ENCODE measurements around the gene WASHC4.
"Not testable (repeated sequence)": the region's sequence is repeated elsewhere in the genome, so short reads cannot be mapped to it uniquely, and the experiment has no call there.

Gene WASHC4

DNA sequence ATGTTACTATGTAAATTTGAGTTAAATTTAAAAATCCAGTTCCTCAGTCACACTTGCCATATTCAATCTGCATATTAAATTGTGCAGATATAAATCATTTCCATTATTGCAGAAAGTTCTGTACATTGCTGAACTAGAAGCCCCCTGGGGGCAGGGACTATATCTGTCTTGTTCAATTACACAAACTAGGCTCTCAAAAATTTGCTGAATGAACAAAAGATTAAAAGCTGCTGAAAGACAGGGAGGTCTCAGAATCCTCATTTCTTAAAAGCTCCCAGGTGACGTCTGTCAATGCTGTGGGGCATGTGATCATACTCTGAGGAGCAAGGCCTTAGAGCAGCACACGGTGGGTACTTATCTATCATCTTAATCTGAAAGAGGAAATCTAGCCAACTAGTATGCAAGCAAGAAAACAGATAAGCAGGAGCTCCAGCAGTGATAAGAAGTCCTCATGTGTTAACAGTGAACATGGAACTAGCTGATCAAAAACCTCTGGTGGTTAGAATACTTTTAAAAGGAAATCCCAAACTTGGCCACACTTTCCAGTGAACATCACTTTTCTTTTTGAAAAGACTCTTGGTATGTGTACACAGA is 68.0 kb downstream of the WASHC4 start:
- Histone ChIP-seq H3K27ac (no peak overlapping the region), H3K27me3 (ENCODE audit: insufficient read depth, low read depth) (no peaks in the 10 kb centered on the region), H3K9ac (no peak overlapping the region), H3K36me3 (ENCODE audit: insufficient read depth) (no peaks in the 10 kb centered on the region), H4K20me1 (ENCODE audit: insufficient read depth) (no peaks in the 10 kb centered on the region), H3K4me3 (IDR thresholded peaks at IDR 0.05; ENCODE audit: insufficient read depth, low read depth, low read length) (no peak overlapping the region), H2AFZ (ENCODE audit: low read depth) (no peak overlapping the region), H3K4me2 (no peak overlapping the region), H3K4me1 (ENCODE audit: low read depth, poor library complexity, severe bottlenecking) (no peaks in the 10 kb centered on the region), H3K79me2 (ENCODE audit: insufficient read depth, low read depth) (no peaks in the 10 kb centered on the region)
- TF ChIP-seq CTCF (conservative IDR thresholded peaks at IDR 0.05; ENCODE audit: low read depth, low read length), result no peak

DNA sequence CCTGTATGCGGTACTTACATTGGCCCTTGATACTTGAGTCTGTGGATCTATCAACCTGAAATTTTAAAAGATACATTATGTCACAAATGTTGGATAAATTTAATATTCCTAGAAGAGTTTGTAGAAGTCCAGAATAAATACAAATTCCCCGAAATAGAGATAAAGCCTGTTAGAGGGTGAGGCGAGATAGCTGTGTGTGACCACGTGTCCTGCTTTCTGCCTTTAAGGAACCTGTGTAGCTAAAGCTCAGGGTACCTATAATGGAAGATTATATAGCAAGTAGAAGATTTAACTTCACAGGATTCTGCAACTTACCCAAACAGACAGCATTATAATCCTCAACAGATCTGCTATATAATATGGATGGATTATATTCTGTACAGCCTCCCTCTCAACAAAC is 69.7 kb downstream of the WASHC4 start:
- Histone ChIP-seq H3K79me2 (ENCODE audit: insufficient read depth, low read depth) (no peaks in the 10 kb centered on the region), H3K9ac (no peak overlapping the region), H3K4me1 (ENCODE audit: low read depth, poor library complexity, severe bottlenecking) (no peaks in the 10 kb centered on the region), H4K20me1 (ENCODE audit: insufficient read depth) (no peaks in the 10 kb centered on the region), H2AFZ (ENCODE audit: low read depth) (no peak overlapping the region), H3K27me3 (ENCODE audit: insufficient read depth, low read depth) (no peaks in the 10 kb centered on the region), H3K4me2 (no peak overlapping the region), H3K4me3 (IDR thresholded peaks at IDR 0.05; ENCODE audit: insufficient read depth, low read depth, low read length) (no peak overlapping the region), H3K27ac (no peak overlapping the region), H3K36me3 (ENCODE audit: insufficient read depth) (no peaks in the 10 kb centered on the region)
- no peak for TF ChIP-seq CTCF (conservative IDR thresholded peaks at IDR 0.05; ENCODE audit: low read depth, low read length)

GRCh38 chr12:105179114-105179513 is 71.6 kb downstream of the WASHC4 start:
- H3K36me3 ChIP-seq (ENCODE audit: insufficient read depth); H3K4me3 ChIP-seq (IDR thresholded peaks at IDR 0.05; ENCODE audit: insufficient read depth, low read depth, low read length); H3K9ac ChIP-seq; H3K27ac ChIP-seq; H3K4me1 ChIP-seq (ENCODE audit: low read depth, poor library complexity, severe bottlenecking); H3K27me3 ChIP-seq (ENCODE audit: insufficient read depth, low read depth); H4K20me1 ChIP-seq (ENCODE audit: insufficient read depth); H3K79me2 ChIP-seq (ENCODE audit: insufficient read depth, low read depth); H2AFZ ChIP-seq (ENCODE audit: low read depth); H3K4me2 ChIP-seq: not testable (repeated sequence)

DNA sequence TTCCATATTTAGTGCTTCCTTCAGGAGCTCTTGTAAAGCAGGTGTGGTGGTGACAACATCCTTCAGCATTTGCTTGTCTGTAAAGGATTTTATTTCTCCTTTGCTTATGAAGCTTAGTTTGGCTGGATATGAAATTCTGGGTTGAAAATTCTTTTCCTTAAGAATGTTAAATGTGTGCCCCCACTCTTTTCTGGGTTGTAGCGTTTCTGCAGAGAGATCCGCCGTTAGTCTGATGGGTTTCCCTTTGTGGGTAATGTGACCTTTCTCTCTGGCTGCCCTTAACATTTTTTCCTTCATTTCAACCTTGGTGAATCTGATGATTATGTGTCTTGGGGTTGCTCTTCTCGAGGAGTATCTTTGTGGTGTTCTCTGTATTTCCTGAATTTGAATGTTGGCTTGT is 75.9 kb downstream of the WASHC4 start:
- not testable (repeated sequence) for H3K27ac ChIP-seq; H3K36me3 ChIP-seq (ENCODE audit: insufficient read depth); H3K9ac ChIP-seq; H3K4me2 ChIP-seq; H3K79me2 ChIP-seq (ENCODE audit: insufficient read depth, low read depth); H3K4me1 ChIP-seq (ENCODE audit: low read depth, poor library complexity, severe bottlenecking); H3K27me3 ChIP-seq (ENCODE audit: insufficient read depth, low read depth); H3K4me3 ChIP-seq (IDR thresholded peaks at IDR 0.05; ENCODE audit: insufficient read depth, low read depth, low read length); H4K20me1 ChIP-seq (ENCODE audit: insufficient read depth); H2AFZ ChIP-seq (ENCODE audit: low read depth)

DNA sequence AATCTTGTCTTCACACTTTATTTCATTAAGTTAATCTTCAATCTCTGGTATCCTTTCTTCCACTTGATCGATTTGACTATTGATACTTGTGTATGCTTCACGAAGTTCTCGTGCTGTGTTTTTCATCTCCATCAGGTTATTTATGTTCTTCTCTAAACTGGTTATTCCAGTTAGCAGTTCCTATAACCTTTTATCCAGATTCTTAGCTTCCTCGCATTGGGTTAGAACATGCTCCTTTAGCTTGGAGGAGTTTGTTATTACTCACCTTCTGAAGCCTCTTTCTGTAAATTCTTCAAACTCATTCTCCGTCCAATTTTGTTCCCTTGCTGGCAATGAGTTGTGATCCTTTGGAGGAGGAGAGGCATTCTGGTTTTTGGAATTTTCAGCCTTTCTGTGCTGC is 76.4 kb downstream of the WASHC4 start:
- not testable (repeated sequence) for H3K27me3 ChIP-seq (ENCODE audit: insufficient read depth, low read depth); H3K9ac ChIP-seq; H3K36me3 ChIP-seq (ENCODE audit: insufficient read depth); H3K27ac ChIP-seq; H3K4me1 ChIP-seq (ENCODE audit: low read depth, poor library complexity, severe bottlenecking); H3K4me2 ChIP-seq; H2AFZ ChIP-seq (ENCODE audit: low read depth); H3K79me2 ChIP-seq (ENCODE audit: insufficient read depth, low read depth); H3K4me3 ChIP-seq (IDR thresholded peaks at IDR 0.05; ENCODE audit: insufficient read depth, low read depth, low read length); H4K20me1 ChIP-seq (ENCODE audit: insufficient read depth)

GRCh38 chr12:105189293-105189692 is 81.8 kb downstream of the WASHC4 start:
- H3K9ac ChIP-seq, result no peak overlapping the region
- no peaks in the 10 kb centered on the region for H4K20me1 ChIP-seq (ENCODE audit: insufficient read depth)
- H3K4me3 ChIP-seq (IDR thresholded peaks at IDR 0.05; ENCODE audit: insufficient read depth, low read depth, low read length), result no peak overlapping the region
- H3K4me2 ChIP-seq, result no peak overlapping the region
- TF ChIP-seq CTCF (conservative IDR thresholded peaks at IDR 0.05; ENCODE audit: low read depth, low read length), result no peak
- no peaks in the 10 kb centered on the region for H3K79me2 ChIP-seq (ENCODE audit: insufficient read depth, low read depth)
- H3K36me3 ChIP-seq (ENCODE audit: insufficient read depth), result no peaks in the 10 kb centered on the region
- no peak overlapping the region for H2AFZ ChIP-seq (ENCODE audit: low read depth)
- H3K27ac ChIP-seq, result no peak overlapping the region
- H3K27me3 ChIP-seq (ENCODE audit: insufficient read depth, low read depth), result no peaks in the 10 kb centered on the region
- no peaks in the 10 kb centered on the region for H3K4me1 ChIP-seq (ENCODE audit: low read depth, poor library complexity, severe bottlenecking)
